HEK293 (cell line): Measurements from ENCODE around the gene SKOR1.

Experiments
- CTCF ChIA-PET: fragments of 350-600 bp; formaldehyde crosslinking; extraction: SDS; loops from one replicate; lab custom pipeline; 2021; ENCODE audit warnings: antibody characterized with exemption; lab: Yijun Ruan, JAX
- POLR2A ChIA-PET: fragments of 300-600 bp; formaldehyde crosslinking; extraction: SDS; loops from one replicate; lab custom pipeline; 2020; ENCODE audit warnings: antibody characterized with exemption, inconsistent platforms; lab: Yijun Ruan, JAX
- H3K27ac ChIP-seq: fragments of 200-500 bp; sonication (Bioruptor generic); 2 replicates; pipeline ENCODE4 v1.5.1; 2014; ENCODE audit warnings: low read depth, low read length, control low read depth, inconsistent platforms; ENCODE audit errors: extremely low read depth
- H3K36me3 ChIP-seq, 2 experiments: fragments of 200-500 bp in 1 of 2; sonication (Bioruptor generic) in 1 of 2; 1 replicate in 1 of 2; 2 replicates in 1 of 2; pipeline ENCODE4 v1.5.1; 2014 to 2017; ENCODE audit warnings: inconsistent platforms in 2 of 2, low read length in 2 of 2; ENCODE audit not compliant: control insufficient read depth in 2 of 2, insufficient read depth in 1 of 2
- H3K4me1 ChIP-seq: fragments of 200-500 bp; sonication (Bioruptor generic); 2 replicates; pipeline ENCODE4 v1.5.1; 2014; ENCODE audit warnings: mild to moderate bottlenecking, low read length, inconsistent platforms; ENCODE audit not compliant: control insufficient read depth, insufficient read depth
- H3K4me3 ChIP-seq: 2 replicates; pipeline ENCODE4 v1.5.1; 2011; ENCODE audit warnings: low read depth, mild to moderate bottlenecking, control low read depth, low read length, moderate library complexity
- H3K9me3 ChIP-seq: fragments of 200-500 bp; sonication (Bioruptor generic); 2 replicates; pipeline ENCODE4 v1.5.1; 2014; ENCODE audit warnings: low read depth, low read length, inconsistent platforms; ENCODE audit not compliant: control insufficient read depth, insufficient read depth
- GLIS1 ChIP-seq: fragments of 450-650 bp; formaldehyde crosslinking; IDR thresholded peaks from 2 replicates; pipeline ENCODE4 v1.5.1; 2016; ENCODE audit warnings: missing biosample characterization, missing genetic modification characterization
- OSR2 ChIP-seq: fragments of 450-650 bp; formaldehyde crosslinking; IDR thresholded peaks from 2 replicates; pipeline ENCODE4 v1.5.1; 2016; ENCODE audit warnings: missing biosample characterization, missing genetic modification characterization
- RBAK ChIP-seq: fragments of 450-650 bp; formaldehyde crosslinking; IDR thresholded peaks from 2 replicates; pipeline ENCODE4 v1.5.1; 2016; ENCODE audit warnings: missing biosample characterization, missing genetic modification characterization
- REPIN1 ChIP-seq: fragments of 450-650 bp; formaldehyde crosslinking; IDR thresholded peaks from 2 replicates; pipeline ENCODE4 v1.5.1; 2017; ENCODE audit warnings: missing biosample characterization, missing genetic modification characterization, low read depth
- YY2 ChIP-seq: fragments of 450-650 bp; formaldehyde crosslinking; IDR thresholded peaks from 2 replicates; pipeline ENCODE4 v1.5.1; 2016; ENCODE audit warnings: missing biosample characterization, missing genetic modification characterization
- ZBTB20 ChIP-seq: fragments of 450-650 bp; formaldehyde crosslinking; IDR thresholded peaks from 2 replicates; pipeline ENCODE4 v1.5.1; 2016; ENCODE audit warnings: missing biosample characterization, missing genetic modification characterization
- ZBTB49 ChIP-seq: fragments of 450-650 bp; formaldehyde crosslinking; IDR thresholded peaks from 2 replicates; pipeline ENCODE4 v1.5.1; 2016; ENCODE audit warnings: missing biosample characterization, missing genetic modification characterization, low read depth
- ZIC2 ChIP-seq: fragments of 450-650 bp; formaldehyde crosslinking; IDR thresholded peaks from 2 replicates; pipeline ENCODE4 v1.5.1; 2016; ENCODE audit warnings: missing biosample characterization, missing genetic modification characterization
- ZNF223 ChIP-seq: fragments of 450-650 bp; formaldehyde crosslinking; IDR thresholded peaks from 2 replicates; pipeline ENCODE4 v1.5.1; 2016; ENCODE audit warnings: missing biosample characterization, missing genetic modification characterization
- ZNF324 ChIP-seq: fragments of 450-650 bp; formaldehyde crosslinking; IDR thresholded peaks from 2 replicates; pipeline ENCODE4 v1.5.1; 2016; ENCODE audit warnings: missing biosample characterization, missing genetic modification characterization
- ZNF335 ChIP-seq: fragments of 450-650 bp; formaldehyde crosslinking; conservative IDR thresholded peaks from 2 replicates; pipeline ENCODE4 v1.5.1; 2016; ENCODE audit warnings: missing biosample characterization, missing genetic modification characterization
- ZNF621 ChIP-seq: fragments of 450-650 bp; formaldehyde crosslinking; IDR thresholded peaks from 2 replicates; pipeline ENCODE4 v1.5.1; 2017; ENCODE audit warnings: missing biosample characterization, missing genetic modification characterization
- ZNF624 ChIP-seq: fragments of 450-650 bp; formaldehyde crosslinking; IDR thresholded peaks from 2 replicates; pipeline ENCODE4 v1.5.1; 2017; ENCODE audit warnings: missing biosample characterization, missing genetic modification characterization
- ZNF768 ChIP-seq: fragments of 450-650 bp; formaldehyde crosslinking; IDR thresholded peaks from 2 replicates; pipeline ENCODE4 v1.5.1; 2018; ENCODE audit warnings: missing biosample characterization, mild to moderate bottlenecking, missing genetic modification characterization
- ZNF785 ChIP-seq: fragments of 450-650 bp; formaldehyde crosslinking; IDR thresholded peaks from 2 replicates; pipeline ENCODE4 v1.5.1; 2016; ENCODE audit warnings: missing biosample characterization, missing genetic modification characterization
- TF ChIP-seq, protein P1 (sequence below): fragments of 450-650 bp; formaldehyde crosslinking; conservative IDR thresholded peaks from 2 replicates; pipeline ENCODE4 v1.5.1; 2016; ENCODE audit warnings: low read depth, missing biosample characterization, missing genetic modification characterization
- TF ChIP-seq, protein P2 (sequence below): fragments of 450-650 bp; formaldehyde crosslinking; IDR thresholded peaks from 2 replicates; pipeline ENCODE4 v1.5.1; 2016; ENCODE audit warnings: missing biosample characterization, missing genetic modification characterization

SKOR1 gene

GRCh38 chr15:67813104-67813634 is 12.1 kb upstream of the SKOR1 start (continued):
- TF ChIP-seq, protein P1, sequence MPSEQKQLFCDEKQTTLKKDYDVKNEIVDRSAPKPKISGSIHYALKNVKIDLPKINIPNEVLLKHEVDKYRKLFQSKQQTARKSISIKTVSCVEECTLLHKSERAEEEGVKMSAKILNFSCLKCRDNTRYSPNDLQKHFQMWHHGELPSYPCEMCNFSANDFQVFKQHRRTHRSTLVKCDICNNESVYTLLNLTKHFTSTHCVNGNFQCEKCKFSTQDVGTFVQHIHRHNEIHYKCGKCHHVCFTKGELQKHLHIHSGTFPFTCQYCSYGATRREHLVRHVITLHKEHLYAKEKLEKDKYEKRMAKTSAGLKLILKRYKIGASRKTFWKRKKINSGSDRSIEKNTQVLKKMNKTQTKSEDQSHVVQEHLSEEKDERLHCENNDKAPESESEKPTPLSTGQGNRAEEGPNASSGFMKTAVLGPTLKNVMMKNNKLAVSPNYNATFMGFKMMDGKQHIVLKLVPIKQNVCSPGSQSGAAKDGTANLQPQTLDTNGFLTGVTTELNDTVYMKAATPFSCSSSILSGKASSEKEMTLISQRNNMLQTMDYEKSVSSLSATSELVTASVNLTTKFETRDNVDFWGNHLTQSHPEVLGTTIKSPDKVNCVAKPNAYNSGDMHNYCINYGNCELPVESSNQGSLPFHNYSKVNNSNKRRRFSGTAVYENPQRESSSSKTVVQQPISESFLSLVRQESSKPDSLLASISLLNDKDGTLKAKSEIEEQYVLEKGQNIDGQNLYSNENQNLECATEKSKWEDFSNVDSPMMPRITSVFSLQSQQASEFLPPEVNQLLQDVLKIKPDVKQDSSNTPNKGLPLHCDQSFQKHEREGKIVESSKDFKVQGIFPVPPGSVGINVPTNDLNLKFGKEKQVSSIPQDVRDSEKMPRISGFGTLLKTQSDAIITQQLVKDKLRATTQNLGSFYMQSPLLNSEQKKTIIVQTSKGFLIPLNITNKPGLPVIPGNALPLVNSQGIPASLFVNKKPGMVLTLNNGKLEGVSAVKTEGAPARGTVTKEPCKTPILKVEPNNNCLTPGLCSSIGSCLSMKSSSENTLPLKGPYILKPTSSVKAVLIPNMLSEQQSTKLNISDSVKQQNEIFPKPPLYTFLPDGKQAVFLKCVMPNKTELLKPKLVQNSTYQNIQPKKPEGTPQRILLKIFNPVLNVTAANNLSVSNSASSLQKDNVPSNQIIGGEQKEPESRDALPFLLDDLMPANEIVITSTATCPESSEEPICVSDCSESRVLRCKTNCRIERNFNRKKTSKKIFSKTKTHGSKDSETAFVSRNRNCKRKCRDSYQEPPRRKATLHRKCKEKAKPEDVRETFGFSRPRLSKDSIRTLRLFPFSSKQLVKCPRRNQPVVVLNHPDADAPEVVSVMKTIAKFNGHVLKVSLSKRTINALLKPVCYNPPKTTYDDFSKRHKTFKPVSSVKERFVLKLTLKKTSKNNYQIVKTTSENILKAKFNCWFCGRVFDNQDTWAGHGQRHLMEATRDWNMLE (tag by site-specific recombination): no peak
- TF ChIP-seq ZNF621 (tag by site-specific recombination): no peak
- peak; percentile 85; the same call in 1 of the 2 replicates for TF ChIP-seq OSR2 (tag by site-specific recombination)
- no peak for TF ChIP-seq ZBTB49
- TF ChIP-seq ZIC2 (tag by site-specific recombination): peak; percentile 33
- peak; percentile 53; the same call in 1 of the 2 replicates for TF ChIP-seq ZNF335 (tag by site-specific recombination)
- no peak for TF ChIP-seq ZNF223
- peak; percentile 68 for TF ChIP-seq GLIS1 (tag by site-specific recombination)
- TF ChIP-seq ZNF624 (tag by site-specific recombination): no peak
- TF ChIP-seq ZNF324: no peak
- no peak for TF ChIP-seq RBAK (tag by site-specific recombination)
- 0 out of 2 replicates have a peak, but pooled peaks have one; percentile 2 for TF ChIP-seq ZBTB20 (tag by site-specific recombination)
- TF ChIP-seq ZNF785 (tag by site-specific recombination): no peak
- TF ChIP-seq REPIN1 (tag by site-specific recombination): no peak
- TF ChIP-seq, all 188 proteins: peak for 7

GRCh38 chr15:67815036-67815592 is 10.2 kb upstream of the SKOR1 start:
- Histone ChIP-seq H3K4me3 (no peak overlapping the region), H3K9me3 (no peaks in the 10 kb centered on the region), H3K36me3 (no peaks in the 10 kb centered on the region), H3K27ac (no peak overlapping the region), H3K4me1 (peaks cover 6% of the 10 kb centered on the region; the same call in 1 of the 2 replicates)
- CTCF ChIA-PET: interaction anchor here (0.5 kb wide), 1 partner anchor 869 kb away, joined by 4 read pairs; no protein-coding TSS in a partner anchor
- TF ChIP-seq YY2 (tag by site-specific recombination) (no peak), ZNF768 (tag by site-specific recombination) (peak; percentile 51; the same call in 1 of the 2 replicates)
- TF ChIP-seq, protein P2, sequence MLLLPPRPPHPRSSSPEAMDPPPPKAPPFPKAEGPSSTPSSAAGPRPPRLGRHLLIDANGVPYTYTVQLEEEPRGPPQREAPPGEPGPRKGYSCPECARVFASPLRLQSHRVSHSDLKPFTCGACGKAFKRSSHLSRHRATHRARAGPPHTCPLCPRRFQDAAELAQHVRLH (tag by site-specific recombination): peak; percentile 57; the same call in 1 of the 2 replicates
- POLR2A ChIA-PET: interaction anchor here (0.6 kb wide), 1 partner anchor 458 kb away, joined by 3 read pairs; no protein-coding TSS in a partner anchor
